PC-3 (cell line): Measurements from ENCODE around the gene STARD4.

Source experiments
- CTCF ChIP-seq: fragments of 300-600 bp; sonication (generic); conservative IDR thresholded peaks from 2 replicates; pipeline ENCODE4 v1.5.1; 2017; ENCODE audit warnings: antibody characterized with exemption, low read depth, mild to moderate bottlenecking, low read length
- EZH2 ChIP-seq: fragments of 300-600 bp; sonication (generic); IDR thresholded peaks from one replicate; pipeline ENCODE4 v1.6.1; 2017; ENCODE audit warnings: antibody characterized with exemption, mild to moderate bottlenecking, low read length; ENCODE audit not compliant: unreplicated experiment

GRCh38 chr5:111552896-111553295, 40.6 kb upstream of the STARD4 start:
- TF ChIP-seq CTCF (no peak), EZH2 (no peak)
